HCT116 (cell line): ENCODE measurements around the gene NIN. TPM values are rescaled to one million over a fixed set of nuclear protein-coding genes. Genes with fewer than 3 reads are reported as not detected.

Source experiments
- ATAC-seq: fragments of 200-7000 bp; cut with Tn5 transposase; 2 replicates; pipeline ENCODE4 v1.9.1; 2020; ENCODE audit warnings: mild to moderate bottlenecking, moderate library complexity
- BruUV-seq: library from RNA; stranded (reverse); fragments of 400-500 nt; replicated peaks from 2 replicates; lab custom pipeline; 2021; lab: Mats Ljungman, UMichigan
- CTCF ChIA-PET: fragments of 300-600 bp; sonication (Branson Sonifier 250); formaldehyde crosslinking; loops from one replicate; lab custom pipeline; 2021; ENCODE audit warnings: antibody characterized with exemption; lab: Charles Lee
- POLR2A ChIA-PET: fragments of 300-600, 350-600 bp; sonication (Branson Sonifier 250); formaldehyde crosslinking; loops from one replicate; lab custom pipeline; 2021; ENCODE audit warnings: antibody characterized with exemption; lab: Charles Lee
- RAD21 ChIA-PET, 2 experiments: fragments of 300-600 bp; sonication (Branson Sonifier 250); formaldehyde crosslinking; loops; one replicate each; lab custom pipeline; 2023; ENCODE audit warnings: low total read pairs in 2 of 2; ENCODE audit not compliant: uncharacterized antibody in 2 of 2, unreplicated experiment in 2 of 2, low non-redundant PET in 1 of 2; lab: Charles Lee
- DNase-seq: peaks from one replicate; pipeline ENCODE4 v3.0.0-alpha.2; 2010; ENCODE audit warnings: low read depth, low spot score
- H2AFZ ChIP-seq: fragments of 200-600 bp; shearing (Covaris generic), sonication (generic); 2 replicates; pipeline ENCODE4 v1.6.1; 2017; ENCODE audit warnings: low read depth, mixed run types, mixed read lengths, antibody characterized with exemption, low read length; ENCODE audit not compliant: poor library complexity, severe bottlenecking
- H3K27ac ChIP-seq: 2 replicates; pipeline ENCODE4 v1.5.1; 2012; ENCODE audit warnings: low read depth, low read length
- H3K27me3 ChIP-seq: fragments of 200-600 bp; sonication (generic); 2 replicates; pipeline ENCODE4 v1.6.1; 2016; ENCODE audit warnings: mixed run types, low read length, mixed read lengths; ENCODE audit not compliant: insufficient read depth
- H3K36me3 ChIP-seq, 2 experiments: fragments of 200-500 bp in 1 of 2; fragments of 200-600 bp in 1 of 2; sonication (Bioruptor generic) in 1 of 2; sonication (generic) in 1 of 2; 2 replicates each; pipeline versions ENCODE4 v1.5.1 to v1.6.1; 2014 to 2016; ENCODE audit warnings: low read length in 2 of 2, inconsistent platforms in 1 of 2, mixed read lengths in 1 of 2, mixed run types in 1 of 2; ENCODE audit not compliant: insufficient read depth in 2 of 2, control insufficient read depth in 1 of 2
- H3K4me1 ChIP-seq, 2 experiments: fragments of 200-600 bp in 1 of 2; sonication (generic) in 1 of 2; 2 replicates each; pipeline versions ENCODE4 v1.5.1 to v1.6.1; 2012 to 2017; ENCODE audit warnings: low read length in 2 of 2, inconsistent platforms in 1 of 2, mild to moderate bottlenecking in 1 of 2, mixed read lengths in 1 of 2, mixed run types in 1 of 2, moderate library complexity in 1 of 2; ENCODE audit not compliant: insufficient read depth in 2 of 2, control insufficient read depth in 1 of 2
- H3K4me2 ChIP-seq: fragments of 200-600 bp; sonication (generic); 2 replicates; pipeline ENCODE4 v1.6.1; 2017; ENCODE audit warnings: mixed run types, low read length, mixed read lengths
- H3K4me3 ChIP-seq, 2 experiments: fragments of 200-600 bp in 1 of 2; sonication (generic) in 1 of 2; replicated peaks in 1 of 2; 2 replicates each; pipeline ENCODE4 v1.5.1; 2011 to 2016; ENCODE audit warnings: low read length in 2 of 2, control low read depth in 1 of 2, low read depth in 1 of 2, mild to moderate bottlenecking in 1 of 2, mixed read lengths in 1 of 2, mixed run types in 1 of 2
- H3K79me2 ChIP-seq: fragments of 200-600 bp; sonication (generic); 2 replicates; pipeline ENCODE4 v1.6.1; 2017; ENCODE audit warnings: mild to moderate bottlenecking, mixed run types, low read length, moderate library complexity, mixed read lengths; ENCODE audit not compliant: insufficient read depth
- H3K9ac ChIP-seq: fragments of 200-600 bp; sonication (generic); 2 replicates; pipeline ENCODE4 v1.6.1; 2016; ENCODE audit warnings: low read length, mixed read lengths
- H3K9me2 ChIP-seq: fragments of 200-600 bp; sonication (generic), shearing (Covaris generic); 2 replicates; pipeline ENCODE4 v1.6.1; 2017; ENCODE audit warnings: mixed run types, mild to moderate bottlenecking, moderate library complexity; ENCODE audit not compliant: insufficient read depth
- H3K9me3 ChIP-seq, 2 experiments: fragments of 200-500 bp in 1 of 2; fragments of 200-600 bp in 1 of 2; sonication (Bioruptor generic) in 1 of 2; sonication (generic) in 1 of 2; 2 replicates each; pipeline ENCODE4 v1.6.1; 2014 to 2017; ENCODE audit warnings: low read length in 2 of 2, mixed read lengths in 2 of 2, inconsistent platforms in 1 of 2, low read depth in 1 of 2, mild to moderate bottlenecking in 1 of 2, mixed run types in 1 of 2, moderate library complexity in 1 of 2; ENCODE audit not compliant: control insufficient read depth in 1 of 2, insufficient read depth in 1 of 2
- H4K20me1 ChIP-seq: fragments of 200-600 bp; sonication (generic), shearing (Covaris generic); 2 replicates; pipeline ENCODE4 v1.6.1; 2017; ENCODE audit warnings: mixed run types, mild to moderate bottlenecking, moderate library complexity; ENCODE audit not compliant: insufficient read depth
- ATF3 ChIP-seq: IDR thresholded peaks from 2 replicates; pipeline ENCODE4 v1.6.1; 2012
- CBX3 ChIP-seq: IDR thresholded peaks from 2 replicates; pipeline ENCODE4 v1.6.1; 2012; ENCODE audit warnings: low read depth
- EGR1 ChIP-seq: IDR thresholded peaks from 2 replicates; pipeline ENCODE4 v1.6.1; 2012; ENCODE audit warnings: low read depth
- ELF1 ChIP-seq: IDR thresholded peaks from 2 replicates; pipeline ENCODE4 v1.6.1; 2012; ENCODE audit warnings: low read depth, borderline replicate concordance
- EZH2phosphoT487 ChIP-seq: fragments of 200-600 bp; IDR thresholded peaks from 2 replicates; pipeline ENCODE4 v1.6.1; 2018; ENCODE audit warnings: antibody characterized with exemption, borderline replicate concordance
- JUND ChIP-seq: IDR thresholded peaks from 2 replicates; pipeline ENCODE4 v1.6.1; 2012
- SIN3A ChIP-seq: IDR thresholded peaks from 2 replicates; pipeline ENCODE4 v1.6.1; 2012; ENCODE audit warnings: low read depth
- SRF ChIP-seq: IDR thresholded peaks from 2 replicates; pipeline ENCODE4 v1.6.1; 2012; ENCODE audit warnings: low read depth
- TCF7L2 ChIP-seq: IDR thresholded peaks from 2 replicates; pipeline ENCODE4 v1.7.0; 2011; ENCODE audit warnings: borderline replicate concordance, inconsistent platforms; ENCODE audit not compliant: insufficient read depth, insufficient read length; ENCODE audit errors: extremely low read depth
- ZBTB33 ChIP-seq: IDR thresholded peaks from 2 replicates; pipeline ENCODE4 v1.6.1; 2011; ENCODE audit warnings: mild to moderate bottlenecking, low read length, moderate library complexity; ENCODE audit not compliant: insufficient replicate concordance; ENCODE audit errors: extremely low read depth
- intact Hi-C: fragments of 100-400 bp; cut with micrococcal nuclease; formaldehyde crosslinking; loops from 2 replicates; pipeline ENCODE4 v1.10.0; 2022
- total RNA-seq: library from RNA; stranded (reverse); gene quantifications from one replicate; pipeline ENCODE4 v1.2.1, GENCODE V29; 2021; ENCODE audit not compliant: unreplicated experiment

NIN gene
- total RNA-seq, 1 experiment from 2014 or later: 39.6 TPM

GRCh38 chr14:50763382-50764007, 67.5 kb downstream of the NIN start:
- POLR2A ChIA-PET: interaction anchor here (0.7 kb wide), 1 partner anchor 519 kb away, joined by 3 read pairs; no protein-coding TSS in a partner anchor
- CTCF ChIA-PET: interaction anchor here (0.6 to 3.0 kb wide), 3 partner anchors 10 to 144 kb away, joined by 3 to 16 read pairs (median 3); no protein-coding TSS in a partner anchor
- no TSS peak for BruUV-seq
- intact Hi-C loops: no loop called here
- no peaks in the 10 kb centered on the region for H3K27me3 ChIP-seq
- peaks cover 18 to 43% of the 10 kb centered on the region in 2 experiments; a peak in 3 of 4 replicates for H3K36me3 ChIP-seq
- no peak overlapping the region for H3K9ac ChIP-seq
- no peak overlapping the region for H3K4me2 ChIP-seq
- no peaks in the 10 kb centered on the region for H3K9me3 ChIP-seq
- H3K79me2 ChIP-seq: no peaks in the 10 kb centered on the region
- H4K20me1 ChIP-seq: no peaks in the 10 kb centered on the region
- no peak for DNase-seq
- TF ChIP-seq EZH2phosphoT487 (no peak), ELF1 (no peak), ATF3 (no peak), CBX3 (no peak), EGR1 (no peak), SIN3A (no peak)
- no peaks in the 10 kb centered on the region for H3K4me1 ChIP-seq
- no peak for ATAC-seq
- no peak overlapping the region for H3K27ac ChIP-seq
- RAD21 ChIA-PET: interaction anchor here in 1 of 2 experiments (1.0 kb wide), 1 partner anchor 97 kb away, joined by 4 read pairs; no protein-coding TSS in a partner anchor
- no peak overlapping the region for H3K4me3 ChIP-seq
- H3K9me2 ChIP-seq: no peaks in the 10 kb centered on the region
- H2AFZ ChIP-seq: no peak overlapping the region

GRCh38 chr14:50762931-50763300, 68.0 kb downstream of the NIN start:
- H3K4me2 ChIP-seq: no peak overlapping the region
- CTCF ChIA-PET: interaction anchor here (0.6 to 3.0 kb wide), 3 partner anchors 11 to 143 kb away, joined by 3 to 16 read pairs (median 3); no protein-coding TSS in a partner anchor
- no peak for DNase-seq
- H3K4me1 ChIP-seq: no peaks in the 10 kb centered on the region
- no peak overlapping the region for H3K27ac ChIP-seq
- no peak for TF ChIP-seq SRF
- no peak for TF ChIP-seq ZBTB33
- no peak for TF ChIP-seq JUND
- TF ChIP-seq TCF7L2: no peak
- POLR2A ChIA-PET: interaction anchor here (0.7 kb wide), 1 partner anchor 518 kb away, joined by 3 read pairs; no protein-coding TSS in a partner anchor
- H2AFZ ChIP-seq: no peak overlapping the region
- intact Hi-C loops: no loop called here
- H3K9me3 ChIP-seq: no peaks in the 10 kb centered on the region
- H4K20me1 ChIP-seq: no peaks in the 10 kb centered on the region
- no peaks in the 10 kb centered on the region for H3K27me3 ChIP-seq
- no peak overlapping the region for H3K4me3 ChIP-seq
- H3K9ac ChIP-seq: no peak overlapping the region
- RAD21 ChIA-PET: interaction anchor here in 1 of 2 experiments (1.0 kb wide), 1 partner anchor 98 kb away, joined by 4 read pairs; no protein-coding TSS in a partner anchor
- no TSS peak for BruUV-seq
- no peaks in the 10 kb centered on the region for H3K9me2 ChIP-seq
- H3K36me3 ChIP-seq: peaks cover 18 to 43% of the 10 kb centered on the region in 2 experiments; a peak in 3 of 4 replicates
- no peaks in the 10 kb centered on the region for H3K79me2 ChIP-seq
- no peak for ATAC-seq
